IPS DF 4.7 (cell line): ENCODE data around the gene GALNT18.

Experiments
- DNase-seq: peaks from one replicate; pipeline ENCODE4 v3.0.0-alpha.2; 2013; ENCODE audit warnings: low spot score; ENCODE audit errors: extremely low read depth

The GALNT18 gene

DNA sequence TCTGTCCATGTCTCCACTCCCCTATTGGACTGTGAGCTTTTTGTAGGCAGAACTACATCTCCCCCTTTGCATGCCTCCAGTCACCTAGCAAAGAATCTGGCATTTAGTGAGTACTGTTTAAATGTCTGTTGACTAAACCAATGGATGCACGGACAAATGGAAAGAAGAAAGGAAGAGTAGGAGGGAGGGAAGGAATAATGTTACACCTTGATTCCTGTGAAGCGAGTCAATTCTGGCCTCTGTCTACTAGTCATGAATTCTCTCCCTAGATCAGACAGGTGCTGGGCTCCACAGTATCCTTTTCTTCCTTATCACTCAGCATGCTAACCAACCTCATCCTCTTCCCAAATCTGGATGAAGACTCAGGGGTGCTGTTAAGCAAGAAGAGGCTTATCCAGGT, 33.6 kb downstream of the GALNT18 start:
- no peak for DNase-seq

DNA sequence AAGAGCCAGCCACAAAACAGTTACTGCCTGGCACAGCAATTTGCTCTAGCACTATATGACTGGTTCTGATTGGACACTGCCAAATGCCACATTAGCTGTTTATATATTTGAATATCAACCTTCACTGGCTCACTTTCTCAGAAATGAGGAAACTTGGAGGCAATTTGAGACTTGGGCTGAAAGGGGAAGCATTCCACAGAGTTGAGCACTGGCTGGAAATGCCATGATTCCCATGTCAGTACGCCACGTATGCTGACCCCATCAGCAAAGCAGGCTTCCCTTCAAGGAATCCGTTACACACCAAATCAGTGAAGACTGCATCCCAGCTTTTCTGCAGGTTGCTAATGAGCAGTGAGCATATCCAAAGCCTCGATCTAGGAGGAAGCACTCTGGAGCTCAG, 34.7 kb downstream of the GALNT18 start:
- DNase-seq, result no peak

GRCh38 chr11:11586465-11586864, 35.3 kb downstream of the GALNT18 start:
- DNase-seq, result no peak

DNA sequence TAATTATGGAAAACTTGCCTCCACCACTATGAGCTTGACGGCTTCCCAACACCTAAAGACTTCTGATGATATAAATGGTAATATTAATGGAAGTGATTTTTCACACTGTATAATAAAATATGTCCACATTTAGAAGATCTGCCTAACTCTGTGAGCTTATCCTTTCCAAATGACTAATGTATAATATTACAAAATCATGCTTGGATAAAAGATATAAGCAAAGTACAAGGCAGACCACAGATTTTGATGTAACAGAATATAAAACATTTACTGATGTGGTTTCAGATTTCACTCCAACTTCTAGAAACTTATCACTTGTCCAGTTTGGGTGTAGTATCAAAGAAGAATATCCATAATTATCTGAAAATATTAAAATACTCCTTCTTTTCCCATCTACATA, 36.9 kb downstream of the GALNT18 start:
- DNase-seq, result no peak

GRCh38 chr11:11584530-11584810, 37.3 kb downstream of the GALNT18 start:
- no peak for DNase-seq

- DNase-seq, result no peak
Measured at GRCh38 chr11:11583801-11584529, 37.8 kb downstream of the GALNT18 start.

DNA sequence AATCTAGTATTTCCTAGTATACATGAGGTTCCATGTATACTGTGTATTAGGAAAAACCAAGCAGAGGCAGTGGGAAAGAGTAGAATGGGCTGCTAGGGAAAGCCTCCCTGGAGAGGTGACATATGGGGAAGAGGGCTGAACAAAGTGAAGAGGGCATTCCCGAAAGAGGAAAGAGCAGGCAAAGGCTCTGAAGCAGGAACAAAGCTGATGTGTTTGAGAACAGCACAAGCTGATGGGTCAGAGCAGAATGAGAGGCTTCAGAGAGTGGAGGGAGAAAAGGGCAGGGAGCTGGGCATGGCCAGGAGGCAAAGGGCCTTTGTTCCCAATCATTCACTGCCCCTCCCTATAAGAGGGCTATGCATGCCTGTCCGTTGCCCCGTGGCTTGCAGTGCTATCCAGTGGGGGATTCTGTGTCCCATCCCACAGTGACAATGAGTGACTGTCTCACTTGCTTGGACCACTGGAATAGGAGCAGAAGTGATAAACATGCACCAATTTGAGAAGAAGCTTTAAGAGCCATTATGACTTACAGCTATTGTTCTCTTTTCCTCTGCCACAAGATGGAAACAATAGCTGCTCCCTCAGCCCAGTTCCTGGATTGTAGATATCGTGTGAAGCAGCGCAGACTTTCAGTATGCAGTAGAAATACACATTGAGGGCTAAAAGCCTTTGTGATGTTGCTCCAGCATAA, 39.6 kb downstream of the GALNT18 start:
- DNase-seq, result no peak

DNA sequence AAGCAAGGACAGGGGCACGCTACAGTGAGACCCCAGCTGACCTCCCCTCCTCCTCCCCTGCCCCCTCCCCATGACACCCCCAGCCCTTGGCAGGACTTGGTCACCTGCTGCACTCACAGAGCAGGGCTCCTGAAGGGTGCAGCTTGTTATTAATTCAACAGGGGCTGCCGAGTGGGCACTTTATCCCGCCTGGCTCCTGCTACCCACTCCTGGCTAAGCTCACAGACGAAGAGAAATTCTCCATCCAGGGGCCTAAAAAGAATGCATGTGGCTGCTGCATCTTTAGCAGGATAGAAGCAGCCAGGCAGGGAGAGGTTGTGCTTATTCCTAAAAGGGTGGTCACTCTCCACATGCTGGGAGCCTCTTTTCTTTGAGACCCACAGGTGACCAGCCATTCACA, 40.3 kb downstream of the GALNT18 start:
- no peak for DNase-seq

DNA sequence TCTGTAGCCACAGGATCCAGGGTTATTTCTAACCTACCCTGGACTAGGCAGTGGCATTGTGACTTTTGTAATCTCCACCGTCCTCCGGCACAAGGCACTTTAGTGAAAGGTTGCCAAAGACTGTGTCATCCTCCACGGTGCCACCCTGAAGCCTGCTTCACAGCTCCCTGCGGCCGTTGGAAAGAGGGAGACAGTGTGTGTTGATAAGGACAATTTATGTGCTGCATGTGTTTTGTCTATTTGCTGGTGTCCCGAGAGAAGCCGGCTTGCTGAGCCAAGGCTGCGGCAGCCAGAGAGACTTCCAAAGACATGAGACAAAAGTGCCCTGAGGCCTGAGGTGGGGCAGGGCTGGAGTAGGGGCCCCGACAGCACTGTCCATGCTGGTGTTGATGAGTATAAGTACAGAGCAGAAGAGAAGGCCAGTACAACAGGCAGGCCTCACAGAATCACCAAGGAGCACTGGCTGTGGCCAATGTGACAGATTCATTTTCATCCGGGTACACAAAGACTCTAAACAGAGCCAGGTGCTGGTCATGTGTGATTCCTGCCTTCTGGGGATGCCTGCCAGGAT, 40.9 kb downstream of the GALNT18 start:
- DNase-seq, result no peak

GRCh38 chr11:11580012-11580411, 41.8 kb downstream of the GALNT18 start:
- no peak for DNase-seq

- DNase-seq, result no peak
Measured at GRCh38 chr11:11579012-11579988, 42.5 kb downstream of the GALNT18 start.

- DNase-seq, result no peak
Measured at GRCh38 chr11:11577932-11578911, 43.6 kb downstream of the GALNT18 start.

- no peak for DNase-seq
Measured at GRCh38 chr11:11577251-11577855, 44.5 kb downstream of the GALNT18 start.

- no peak for DNase-seq
Measured at GRCh38 chr11:11574373-11575287, 47.2 kb downstream of the GALNT18 start.

- DNase-seq, result no peak
Measured at GRCh38 chr11:11572386-11572785, 49.4 kb downstream of the GALNT18 start.

- DNase-seq, result no peak
Measured at GRCh38 chr11:11571893-11572292, 49.9 kb downstream of the GALNT18 start.

DNA sequence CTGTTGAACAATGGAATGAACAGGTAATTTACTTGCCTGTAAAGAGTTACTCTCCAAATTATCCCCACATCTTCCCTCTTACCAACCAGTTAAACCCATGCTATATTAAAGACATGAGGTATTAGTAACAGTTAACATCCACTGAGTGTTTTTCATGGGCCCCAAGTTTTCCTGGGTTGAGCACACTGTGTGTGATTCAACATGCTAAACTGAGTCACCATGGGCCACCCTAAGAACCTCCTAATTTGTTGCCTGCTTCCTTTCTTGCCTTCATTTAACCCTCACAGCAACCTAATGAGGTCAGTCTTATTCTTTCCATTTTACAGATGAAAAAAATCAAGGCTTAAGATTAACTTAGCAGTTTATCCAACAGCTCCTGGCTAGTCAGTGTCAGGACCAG, 51.0 kb downstream of the GALNT18 start:
- DNase-seq, result no peak

DNA sequence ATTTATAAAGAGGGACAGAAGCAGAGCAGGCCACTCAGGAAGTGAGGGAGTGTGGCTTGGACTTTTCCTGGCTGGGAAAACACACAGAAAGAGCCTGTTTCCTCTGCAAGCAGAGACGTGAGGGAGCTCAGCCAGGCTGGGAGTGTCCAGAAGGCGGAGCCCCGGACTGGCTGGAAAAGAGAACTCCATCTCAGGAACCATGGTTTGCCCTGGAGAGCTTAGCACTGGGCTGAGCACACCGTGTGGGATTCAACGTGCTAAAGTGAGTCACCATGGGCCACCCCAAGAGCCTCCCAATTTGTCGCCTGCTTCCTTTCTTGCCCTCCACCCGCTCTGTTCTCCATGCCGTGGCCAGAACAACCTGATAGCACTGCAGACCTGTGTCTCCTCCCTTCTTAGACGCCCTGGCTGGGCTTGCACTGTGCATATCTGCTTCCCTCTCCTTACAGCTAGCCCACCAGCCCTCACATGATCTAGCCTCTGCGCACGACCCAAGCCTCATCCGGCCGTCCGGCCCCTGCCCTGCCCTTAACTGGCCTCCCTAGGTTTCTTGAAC, 51.8 kb downstream of the GALNT18 start:
- no peak for DNase-seq
